HEK293 (cell line): ENCODE data around the gene IDH3A.

ENCODE experiments used
- MYNN ChIP-seq: fragments of 450-650 bp; formaldehyde crosslinking; IDR thresholded peaks from 2 replicates; pipeline ENCODE4 v1.5.1; 2016; ENCODE audit warnings: missing biosample characterization, missing genetic modification characterization, borderline replicate concordance
- SCRT1 ChIP-seq: fragments of 450-650 bp; formaldehyde crosslinking; IDR thresholded peaks from 2 replicates; pipeline ENCODE4 v1.5.1; 2016; ENCODE audit warnings: missing biosample characterization, missing genetic modification characterization, borderline replicate concordance
- SETDB1 ChIP-seq: IDR thresholded peaks from one replicate; pipeline ENCODE4 v1.6.1; 2017; ENCODE audit warnings: mild to moderate bottlenecking, low read length, moderate library complexity, mixed read lengths; ENCODE audit not compliant: insufficient read length
- ZBTB20 ChIP-seq: fragments of 450-650 bp; formaldehyde crosslinking; IDR thresholded peaks from 2 replicates; pipeline ENCODE4 v1.5.1; 2016; ENCODE audit warnings: missing biosample characterization, missing genetic modification characterization
- ZFP69B ChIP-seq: fragments of 450-650 bp; formaldehyde crosslinking; IDR thresholded peaks from 2 replicates; pipeline ENCODE4 v1.5.1; 2016; ENCODE audit warnings: missing biosample characterization, missing genetic modification characterization
- ZNF146 ChIP-seq: fragments of 450-650 bp; formaldehyde crosslinking; IDR thresholded peaks from 2 replicates; pipeline ENCODE4 v1.5.1; 2016; ENCODE audit warnings: missing biosample characterization, missing genetic modification characterization
- ZNF169 ChIP-seq: fragments of 450-650 bp; formaldehyde crosslinking; IDR thresholded peaks from 2 replicates; pipeline ENCODE4 v1.5.1; 2016; ENCODE audit warnings: missing biosample characterization, missing genetic modification characterization
- ZNF175 ChIP-seq: fragments of 450-650 bp; formaldehyde crosslinking; IDR thresholded peaks from 2 replicates; pipeline ENCODE4 v1.5.1; 2016; ENCODE audit warnings: missing biosample characterization, missing genetic modification characterization
- ZNF202 ChIP-seq: fragments of 450-650 bp; formaldehyde crosslinking; IDR thresholded peaks from 2 replicates; pipeline ENCODE4 v1.5.1; 2016; ENCODE audit warnings: missing biosample characterization, missing genetic modification characterization, borderline replicate concordance
- ZNF239 ChIP-seq: fragments of 450-650 bp; formaldehyde crosslinking; IDR thresholded peaks from 2 replicates; pipeline ENCODE4 v1.5.1; 2016; ENCODE audit warnings: missing biosample characterization, missing genetic modification characterization
- ZNF24 ChIP-seq: fragments of 450-650 bp; formaldehyde crosslinking; IDR thresholded peaks from 2 replicates; pipeline ENCODE4 v1.5.1; 2016; ENCODE audit warnings: missing biosample characterization, missing genetic modification characterization
- ZNF311 ChIP-seq: fragments of 450-650 bp; formaldehyde crosslinking; IDR thresholded peaks from 2 replicates; pipeline ENCODE4 v1.5.1; 2017; ENCODE audit warnings: missing biosample characterization, missing genetic modification characterization, borderline replicate concordance
- ZNF501 ChIP-seq: fragments of 450-650 bp; formaldehyde crosslinking; IDR thresholded peaks from 2 replicates; pipeline ENCODE4 v1.5.1; 2016; ENCODE audit warnings: missing biosample characterization, missing genetic modification characterization
- ZNF571 ChIP-seq: fragments of 450-650 bp; formaldehyde crosslinking; IDR thresholded peaks from 2 replicates; pipeline ENCODE4 v1.5.0; 2017; ENCODE audit warnings: missing biosample characterization, missing genetic modification characterization
- ZNF600 ChIP-seq: fragments of 450-650 bp; formaldehyde crosslinking; IDR thresholded peaks from 2 replicates; pipeline ENCODE4 v1.5.1; 2016; ENCODE audit warnings: missing biosample characterization, missing genetic modification characterization
- ZNF654 ChIP-seq: fragments of 450-650 bp; formaldehyde crosslinking; IDR thresholded peaks from 2 replicates; pipeline ENCODE4 v1.5.1; 2016; ENCODE audit warnings: low read depth, missing biosample characterization, missing genetic modification characterization
- ZNF670 ChIP-seq: fragments of 450-650 bp; formaldehyde crosslinking; IDR thresholded peaks from 2 replicates; pipeline ENCODE4 v1.5.1; 2016; ENCODE audit warnings: missing biosample characterization, missing genetic modification characterization, low read depth
- ZNF747 ChIP-seq: fragments of 450-650 bp; formaldehyde crosslinking; IDR thresholded peaks from 2 replicates; pipeline ENCODE4 v1.5.1; 2016; ENCODE audit warnings: missing biosample characterization, missing genetic modification characterization
- ZNF837 ChIP-seq: fragments of 450-650 bp; formaldehyde crosslinking; IDR thresholded peaks from 2 replicates; pipeline ENCODE4 v1.5.1; 2016; ENCODE audit warnings: missing biosample characterization, missing genetic modification characterization
- TF ChIP-seq, protein P1 (sequence below): fragments of 450-650 bp; formaldehyde crosslinking; IDR thresholded peaks from 2 replicates; pipeline ENCODE4 v1.5.1; 2016; ENCODE audit warnings: missing biosample characterization, missing genetic modification characterization
- TF ChIP-seq, protein P2 (sequence below): fragments of 450-650 bp; formaldehyde crosslinking; IDR thresholded peaks from 2 replicates; pipeline ENCODE4 v1.5.1; 2016; ENCODE audit warnings: missing biosample characterization, missing genetic modification characterization, low read depth
- TF ChIP-seq, protein P3 (sequence below): fragments of 450-650 bp; formaldehyde crosslinking; IDR thresholded peaks from 2 replicates; pipeline ENCODE4 v1.5.1; 2016; ENCODE audit warnings: missing biosample characterization, missing genetic modification characterization
- TF ChIP-seq, protein P4 (sequence below): fragments of 450-650 bp; formaldehyde crosslinking; IDR thresholded peaks from 2 replicates; pipeline ENCODE4 v1.5.1; 2017; ENCODE audit warnings: missing biosample characterization, missing genetic modification characterization
- TF ChIP-seq, protein P5 (sequence below): fragments of 450-650 bp; formaldehyde crosslinking; IDR thresholded peaks from 2 replicates; pipeline ENCODE4 v1.5.1; 2016; ENCODE audit warnings: missing biosample characterization, missing genetic modification characterization
- TF ChIP-seq, protein P6 (sequence below): fragments of 450-650 bp; formaldehyde crosslinking; IDR thresholded peaks from 2 replicates; pipeline ENCODE4 v1.5.1; 2016; ENCODE audit warnings: missing biosample characterization, missing genetic modification characterization
- TF ChIP-seq, protein P7 (sequence below): fragments of 450-650 bp; formaldehyde crosslinking; IDR thresholded peaks from 2 replicates; pipeline ENCODE4 v1.5.1; 2016; ENCODE audit warnings: missing biosample characterization, missing genetic modification characterization

IDH3A gene

DNA sequence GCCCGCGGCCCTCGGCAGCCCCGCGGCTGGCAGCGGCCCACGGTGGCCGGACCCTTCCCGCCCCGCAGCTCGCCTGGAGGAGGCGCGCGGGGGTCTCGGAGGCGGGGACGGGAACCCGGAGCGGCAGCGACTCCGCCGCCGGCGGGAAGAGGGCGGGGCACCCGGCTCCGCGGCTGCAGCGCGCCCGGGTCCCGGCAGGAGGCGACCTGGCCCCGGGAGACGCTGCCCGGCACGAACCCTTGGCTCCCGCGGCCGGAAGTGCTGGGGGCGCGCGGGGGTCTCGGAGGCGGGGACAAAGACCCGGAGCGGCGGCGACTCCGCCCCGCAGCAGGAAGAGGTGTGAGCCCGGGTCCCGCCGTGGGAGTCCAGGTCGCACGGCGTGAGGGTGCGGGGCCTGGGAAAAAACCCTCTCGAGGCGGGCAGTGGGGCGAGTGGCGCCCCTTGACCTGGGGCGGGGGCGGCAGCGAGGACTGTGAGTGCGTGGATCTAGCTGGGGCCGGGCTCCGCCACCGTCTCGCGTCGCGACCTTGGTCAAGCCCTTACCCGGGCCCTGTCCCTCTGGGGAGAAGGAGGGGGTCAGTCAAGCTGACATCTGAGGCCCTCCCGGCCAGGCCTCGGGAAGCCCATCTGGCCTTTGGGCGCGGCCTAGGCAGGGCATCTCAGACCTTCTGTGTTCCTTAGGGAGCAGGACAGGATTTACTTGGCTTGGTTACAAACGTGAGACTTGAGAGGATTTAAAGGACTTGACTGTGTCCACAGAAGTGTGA lies 17.7 kb upstream of the IDH3A start, which contains the start of gene CIB2 (continued):
- TF ChIP-seq, protein P1, sequence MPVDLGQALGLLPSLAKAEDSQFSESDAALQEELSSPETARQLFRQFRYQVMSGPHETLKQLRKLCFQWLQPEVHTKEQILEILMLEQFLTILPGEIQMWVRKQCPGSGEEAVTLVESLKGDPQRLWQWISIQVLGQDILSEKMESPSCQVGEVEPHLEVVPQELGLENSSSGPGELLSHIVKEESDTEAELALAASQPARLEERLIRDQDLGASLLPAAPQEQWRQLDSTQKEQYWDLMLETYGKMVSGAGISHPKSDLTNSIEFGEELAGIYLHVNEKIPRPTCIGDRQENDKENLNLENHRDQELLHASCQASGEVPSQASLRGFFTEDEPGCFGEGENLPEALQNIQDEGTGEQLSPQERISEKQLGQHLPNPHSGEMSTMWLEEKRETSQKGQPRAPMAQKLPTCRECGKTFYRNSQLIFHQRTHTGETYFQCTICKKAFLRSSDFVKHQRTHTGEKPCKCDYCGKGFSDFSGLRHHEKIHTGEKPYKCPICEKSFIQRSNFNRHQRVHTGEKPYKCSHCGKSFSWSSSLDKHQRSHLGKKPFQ (tag by site-specific recombination) = peak; percentile 71
- TF ChIP-seq, protein P2, sequence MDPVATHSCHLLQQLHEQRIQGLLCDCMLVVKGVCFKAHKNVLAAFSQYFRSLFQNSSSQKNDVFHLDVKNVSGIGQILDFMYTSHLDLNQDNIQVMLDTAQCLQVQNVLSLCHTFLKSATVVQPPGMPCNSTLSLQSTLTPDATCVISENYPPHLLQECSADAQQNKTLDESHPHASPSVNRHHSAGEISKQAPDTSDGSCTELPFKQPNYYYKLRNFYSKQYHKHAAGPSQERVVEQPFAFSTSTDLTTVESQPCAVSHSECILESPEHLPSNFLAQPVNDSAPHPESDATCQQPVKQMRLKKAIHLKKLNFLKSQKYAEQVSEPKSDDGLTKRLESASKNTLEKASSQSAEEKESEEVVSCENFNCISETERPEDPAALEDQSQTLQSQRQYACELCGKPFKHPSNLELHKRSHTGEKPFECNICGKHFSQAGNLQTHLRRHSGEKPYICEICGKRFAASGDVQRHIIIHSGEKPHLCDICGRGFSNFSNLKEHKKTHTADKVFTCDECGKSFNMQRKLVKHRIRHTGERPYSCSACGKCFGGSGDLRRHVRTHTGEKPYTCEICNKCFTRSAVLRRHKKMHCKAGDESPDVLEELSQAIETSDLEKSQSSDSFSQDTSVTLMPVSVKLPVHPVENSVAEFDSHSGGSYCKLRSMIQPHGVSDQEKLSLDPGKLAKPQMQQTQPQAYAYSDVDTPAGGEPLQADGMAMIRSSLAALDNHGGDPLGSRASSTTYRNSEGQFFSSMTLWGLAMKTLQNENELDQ (tag by site-specific recombination) = no peak
- TF ChIP-seq, protein P3, sequence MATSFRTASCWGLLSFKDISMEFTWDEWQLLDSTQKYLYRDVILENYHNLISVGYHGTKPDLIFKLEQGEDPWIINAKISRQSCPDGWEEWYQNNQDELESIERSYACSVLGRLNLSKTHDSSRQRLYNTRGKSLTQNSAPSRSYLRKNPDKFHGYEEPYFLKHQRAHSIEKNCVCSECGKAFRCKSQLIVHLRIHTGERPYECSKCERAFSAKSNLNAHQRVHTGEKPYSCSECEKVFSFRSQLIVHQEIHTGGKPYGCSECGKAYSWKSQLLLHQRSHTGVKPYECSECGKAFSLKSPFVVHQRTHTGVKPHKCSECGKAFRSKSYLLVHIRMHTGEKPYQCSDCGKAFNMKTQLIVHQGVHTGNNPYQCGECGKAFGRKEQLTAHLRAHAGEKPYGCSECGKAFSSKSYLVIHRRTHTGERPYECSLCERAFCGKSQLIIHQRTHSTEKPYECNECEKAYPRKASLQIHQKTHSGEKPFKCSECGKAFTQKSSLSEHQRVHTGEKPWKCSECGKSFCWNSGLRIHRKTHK (tag by site-specific recombination) = no peak
- no peak for TF ChIP-seq ZNF654
- no peak for TF ChIP-seq MYNN (tag by site-specific recombination)
- no peak for TF ChIP-seq ZNF175 (tag by site-specific recombination)
- TF ChIP-seq ZNF600 = no peak
- TF ChIP-seq, protein P4, sequence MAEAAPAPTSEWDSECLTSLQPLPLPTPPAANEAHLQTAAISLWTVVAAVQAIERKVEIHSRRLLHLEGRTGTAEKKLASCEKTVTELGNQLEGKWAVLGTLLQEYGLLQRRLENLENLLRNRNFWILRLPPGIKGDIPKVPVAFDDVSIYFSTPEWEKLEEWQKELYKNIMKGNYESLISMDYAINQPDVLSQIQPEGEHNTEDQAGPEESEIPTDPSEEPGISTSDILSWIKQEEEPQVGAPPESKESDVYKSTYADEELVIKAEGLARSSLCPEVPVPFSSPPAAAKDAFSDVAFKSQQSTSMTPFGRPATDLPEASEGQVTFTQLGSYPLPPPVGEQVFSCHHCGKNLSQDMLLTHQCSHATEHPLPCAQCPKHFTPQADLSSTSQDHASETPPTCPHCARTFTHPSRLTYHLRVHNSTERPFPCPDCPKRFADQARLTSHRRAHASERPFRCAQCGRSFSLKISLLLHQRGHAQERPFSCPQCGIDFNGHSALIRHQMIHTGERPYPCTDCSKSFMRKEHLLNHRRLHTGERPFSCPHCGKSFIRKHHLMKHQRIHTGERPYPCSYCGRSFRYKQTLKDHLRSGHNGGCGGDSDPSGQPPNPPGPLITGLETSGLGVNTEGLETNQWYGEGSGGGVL (tag by site-specific recombination) = no peak
- TF ChIP-seq ZNF202 (tag by site-specific recombination) = no peak
- TF ChIP-seq, protein P5, sequence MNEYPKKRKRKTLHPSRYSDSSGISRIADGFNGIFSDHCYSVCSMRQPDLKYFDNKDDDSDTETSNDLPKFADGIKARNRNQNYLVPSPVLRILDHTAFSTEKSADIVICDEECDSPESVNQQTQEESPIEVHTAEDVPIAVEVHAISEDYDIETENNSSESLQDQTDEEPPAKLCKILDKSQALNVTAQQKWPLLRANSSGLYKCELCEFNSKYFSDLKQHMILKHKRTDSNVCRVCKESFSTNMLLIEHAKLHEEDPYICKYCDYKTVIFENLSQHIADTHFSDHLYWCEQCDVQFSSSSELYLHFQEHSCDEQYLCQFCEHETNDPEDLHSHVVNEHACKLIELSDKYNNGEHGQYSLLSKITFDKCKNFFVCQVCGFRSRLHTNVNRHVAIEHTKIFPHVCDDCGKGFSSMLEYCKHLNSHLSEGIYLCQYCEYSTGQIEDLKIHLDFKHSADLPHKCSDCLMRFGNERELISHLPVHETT (tag by site-specific recombination) = no peak
- TF ChIP-seq, protein P6, sequence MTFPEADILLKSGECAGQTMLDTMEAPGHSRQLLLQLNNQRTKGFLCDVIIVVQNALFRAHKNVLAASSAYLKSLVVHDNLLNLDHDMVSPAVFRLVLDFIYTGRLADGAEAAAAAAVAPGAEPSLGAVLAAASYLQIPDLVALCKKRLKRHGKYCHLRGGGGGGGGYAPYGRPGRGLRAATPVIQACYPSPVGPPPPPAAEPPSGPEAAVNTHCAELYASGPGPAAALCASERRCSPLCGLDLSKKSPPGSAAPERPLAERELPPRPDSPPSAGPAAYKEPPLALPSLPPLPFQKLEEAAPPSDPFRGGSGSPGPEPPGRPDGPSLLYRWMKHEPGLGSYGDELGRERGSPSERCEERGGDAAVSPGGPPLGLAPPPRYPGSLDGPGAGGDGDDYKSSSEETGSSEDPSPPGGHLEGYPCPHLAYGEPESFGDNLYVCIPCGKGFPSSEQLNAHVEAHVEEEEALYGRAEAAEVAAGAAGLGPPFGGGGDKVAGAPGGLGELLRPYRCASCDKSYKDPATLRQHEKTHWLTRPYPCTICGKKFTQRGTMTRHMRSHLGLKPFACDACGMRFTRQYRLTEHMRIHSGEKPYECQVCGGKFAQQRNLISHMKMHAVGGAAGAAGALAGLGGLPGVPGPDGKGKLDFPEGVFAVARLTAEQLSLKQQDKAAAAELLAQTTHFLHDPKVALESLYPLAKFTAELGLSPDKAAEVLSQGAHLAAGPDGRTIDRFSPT (tag by site-specific recombination) = no peak
- no peak for TF ChIP-seq SETDB1
- TF ChIP-seq ZBTB20 (tag by site-specific recombination) = peak; percentile 84
- TF ChIP-seq, protein P7, sequence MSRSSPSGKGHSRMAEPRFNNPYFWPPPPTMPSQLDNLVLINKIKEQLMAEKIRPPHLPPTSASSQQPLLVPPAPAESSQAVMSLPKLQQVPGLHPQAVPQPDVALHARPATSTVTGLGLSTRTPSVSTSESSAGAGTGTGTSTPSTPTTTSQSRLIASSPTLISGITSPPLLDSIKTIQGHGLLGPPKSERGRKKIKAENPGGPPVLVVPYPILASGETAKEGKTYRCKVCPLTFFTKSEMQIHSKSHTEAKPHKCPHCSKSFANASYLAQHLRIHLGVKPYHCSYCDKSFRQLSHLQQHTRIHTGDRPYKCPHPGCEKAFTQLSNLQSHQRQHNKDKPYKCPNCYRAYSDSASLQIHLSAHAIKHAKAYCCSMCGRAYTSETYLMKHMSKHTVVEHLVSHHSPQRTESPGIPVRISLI (tag by site-specific recombination) = no peak
- TF ChIP-seq ZFP69B (tag by site-specific recombination) = no peak
- no peak for TF ChIP-seq SCRT1 (tag by site-specific recombination)
- TF ChIP-seq ZNF747 (tag by site-specific recombination) = no peak
- TF ChIP-seq ZNF571 (tag by site-specific recombination) = no peak
- no peak for TF ChIP-seq ZNF146
- TF ChIP-seq ZNF239 (tag by site-specific recombination) = no peak
- no peak for TF ChIP-seq ZNF311 (tag by site-specific recombination)
- peak; percentile 64; the same call in 1 of the 2 replicates for TF ChIP-seq ZNF501 (tag by site-specific recombination)
- no peak for TF ChIP-seq ZNF670 (tag by site-specific recombination)
- TF ChIP-seq ZNF837 (tag by site-specific recombination) = no peak
- no peak for TF ChIP-seq ZNF24 (tag by site-specific recombination)
- no peak for TF ChIP-seq ZNF169
